ENCODE results near the gene TCL1B. TPM values are rescaled to one million over a fixed set of nuclear protein-coding genes. Genes with fewer than 3 reads are reported as not detected.

TCL1B gene, protein sequence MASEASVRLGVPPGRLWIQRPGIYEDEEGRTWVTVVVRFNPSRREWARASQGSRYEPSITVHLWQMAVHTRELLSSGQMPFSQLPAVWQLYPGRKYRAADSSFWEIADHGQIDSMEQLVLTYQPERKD
- total RNA-seq: 1.0 TPM

GRCh38 chr14:95685978-95686922, at the start of gene TCL1B:
Gene TCL1B, plus strand, starts transcription at chr14:95686426. Its CDS starts 42 bp downstream, at chr14:95686468.
- H3K27ac ChIP-seq (ENCODE audit: low read depth, low read length): no peak within 1 kb of the TSS
- no peaks in the 10 kb centered on the region for H3K9me3 ChIP-seq (ENCODE audit: control insufficient read depth in 3 of 3, low read length in 3 of 3)
- peaks cover 3 to 18% (median 10%) of the 10 kb centered on the region in 3 donors for H3K27me3 ChIP-seq (ENCODE audit: control insufficient read depth in 3 of 3, insufficient read depth in 3 of 3, low read length in 3 of 3)
- H3K36me3 ChIP-seq (ENCODE audit: control insufficient read depth in 3 of 3, insufficient read depth in 3 of 3, low read length in 3 of 3): no peaks in the 10 kb centered on the region
- no peaks in the 10 kb centered on the region for H3K4me1 ChIP-seq (ENCODE audit: control insufficient read depth in 3 of 3, insufficient read depth in 3 of 3, low read length in 3 of 3)
- no peak within 1 kb of the TSS for H3K9ac ChIP-seq (ENCODE audit: low read depth in 1 of 3, low read length in 3 of 3)
- no peak within 1 kb of the TSS for H3K4me3 ChIP-seq (ENCODE audit: low read length in 3 of 3)

DNA sequence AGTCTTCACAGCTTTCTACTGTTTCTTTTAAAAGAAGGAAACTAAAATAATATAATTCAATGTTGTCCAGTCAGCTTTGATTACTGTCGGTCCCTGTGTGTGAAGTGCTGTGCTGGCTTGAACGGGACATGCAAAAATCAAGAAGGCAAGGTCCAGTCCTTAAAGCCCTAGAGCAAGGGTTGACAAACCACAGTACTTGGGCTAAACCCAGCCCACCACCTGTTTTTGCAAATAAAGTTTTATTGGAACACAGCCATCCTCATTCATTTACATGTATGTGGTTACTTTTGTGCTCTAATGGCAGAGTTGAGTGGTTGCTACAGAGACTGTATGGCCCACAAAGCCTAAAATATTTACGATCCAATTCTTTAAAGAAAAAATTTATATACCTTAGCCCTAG, 41.2 kb upstream of the TCL1B start:
- peaks cover 0 to 14% (median 2%) of the 10 kb centered on the region in 3 donors for H3K27me3 ChIP-seq (ENCODE audit: control insufficient read depth in 3 of 3, insufficient read depth in 3 of 3, low read length in 3 of 3)
- no peak overlapping the region for H3K4me3 ChIP-seq (ENCODE audit: low read length in 3 of 3)
- no peak overlapping the region for H3K27ac ChIP-seq (ENCODE audit: low read depth, low read length)
- peaks cover 0 to 3% (median 2%) of the 10 kb centered on the region in 3 donors for H3K9me3 ChIP-seq (ENCODE audit: control insufficient read depth in 3 of 3, low read length in 3 of 3)
- H3K9ac ChIP-seq (ENCODE audit: low read depth in 1 of 3, low read length in 3 of 3): no peak overlapping the region
- H3K4me1 ChIP-seq (ENCODE audit: control insufficient read depth in 3 of 3, insufficient read depth in 3 of 3, low read length in 3 of 3): no peaks in the 10 kb centered on the region
- H3K36me3 ChIP-seq (ENCODE audit: control insufficient read depth in 3 of 3, insufficient read depth in 3 of 3, low read length in 3 of 3): no peaks in the 10 kb centered on the region

GRCh38 chr14:95645389-95645996, 40.7 kb upstream of the TCL1B start:
- Histone ChIP-seq H3K9ac (ENCODE audit: low read depth in 1 of 3, low read length in 3 of 3) (no peak overlapping the region), H3K4me1 (ENCODE audit: control insufficient read depth in 3 of 3, insufficient read depth in 3 of 3, low read length in 3 of 3) (no peaks in the 10 kb centered on the region), H3K27me3 (ENCODE audit: control insufficient read depth in 3 of 3, insufficient read depth in 3 of 3, low read length in 3 of 3) (peaks cover 0 to 14% (median under 1%) of the 10 kb centered on the region in 3 donors), H3K27ac (ENCODE audit: low read depth, low read length) (no peak overlapping the region), H3K4me3 (ENCODE audit: low read length in 3 of 3) (no peak overlapping the region), H3K9me3 (ENCODE audit: control insufficient read depth in 3 of 3, low read length in 3 of 3) (peaks cover 0 to 3% (median 2%) of the 10 kb centered on the region in 3 donors), H3K36me3 (ENCODE audit: control insufficient read depth in 3 of 3, insufficient read depth in 3 of 3, low read length in 3 of 3) (no peaks in the 10 kb centered on the region)

DNA sequence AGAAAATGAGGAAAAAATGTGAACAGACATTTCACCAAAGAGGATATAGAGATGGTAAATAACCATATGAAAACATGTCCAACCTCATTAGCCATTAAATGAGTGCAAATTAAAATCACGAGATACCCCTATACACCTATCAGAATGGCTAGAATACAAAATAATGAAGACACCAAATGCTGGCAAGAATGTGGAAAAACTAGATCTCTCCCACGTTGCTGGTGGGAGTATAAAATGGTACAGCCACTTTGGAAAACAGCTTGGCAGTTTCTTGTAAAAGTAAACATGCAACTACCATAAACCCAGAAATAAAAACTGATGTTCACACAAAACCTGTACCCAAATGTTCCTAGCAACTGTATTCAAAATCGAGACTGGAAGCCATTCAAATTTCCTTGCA, 38.3 kb upstream of the TCL1B start:
- no peak overlapping the region for H3K27ac ChIP-seq (ENCODE audit: low read depth, low read length)
- peaks cover 0 to 12% (median 0%) of the 10 kb centered on the region in 3 donors for H3K27me3 ChIP-seq (ENCODE audit: control insufficient read depth in 3 of 3, insufficient read depth in 3 of 3, low read length in 3 of 3)
- H3K9ac ChIP-seq (ENCODE audit: low read depth in 1 of 3, low read length in 3 of 3): no peak overlapping the region
- no peaks in the 10 kb centered on the region for H3K36me3 ChIP-seq (ENCODE audit: control insufficient read depth in 3 of 3, insufficient read depth in 3 of 3, low read length in 3 of 3)
- no peaks in the 10 kb centered on the region for H3K4me1 ChIP-seq (ENCODE audit: control insufficient read depth in 3 of 3, insufficient read depth in 3 of 3, low read length in 3 of 3)
- H3K4me3 ChIP-seq (ENCODE audit: low read length in 3 of 3): no peak overlapping the region
- peaks cover 0 to 3% (median 2%) of the 10 kb centered on the region in 3 donors for H3K9me3 ChIP-seq (ENCODE audit: control insufficient read depth in 3 of 3, low read length in 3 of 3)

- H3K4me3 ChIP-seq (ENCODE audit: low read length in 3 of 3): no peak overlapping the region
- H3K36me3 ChIP-seq (ENCODE audit: control insufficient read depth in 3 of 3, insufficient read depth in 3 of 3, low read length in 3 of 3): no peaks in the 10 kb centered on the region
- H3K27me3 ChIP-seq (ENCODE audit: control insufficient read depth in 3 of 3, insufficient read depth in 3 of 3, low read length in 3 of 3): peaks cover 0 to 11% (median 0%) of the 10 kb centered on the region in 3 donors
- H3K9ac ChIP-seq (ENCODE audit: low read depth in 1 of 3, low read length in 3 of 3): no peak overlapping the region
- H3K27ac ChIP-seq (ENCODE audit: low read depth, low read length): no peak overlapping the region
- H3K9me3 ChIP-seq (ENCODE audit: control insufficient read depth in 3 of 3, low read length in 3 of 3): peaks cover 0 to 3% (median 2%) of the 10 kb centered on the region in 3 donors
- no peaks in the 10 kb centered on the region for H3K4me1 ChIP-seq (ENCODE audit: control insufficient read depth in 3 of 3, insufficient read depth in 3 of 3, low read length in 3 of 3)
Observed at GRCh38 chr14:95649230-95649629, 37.0 kb upstream of the TCL1B start.

DNA sequence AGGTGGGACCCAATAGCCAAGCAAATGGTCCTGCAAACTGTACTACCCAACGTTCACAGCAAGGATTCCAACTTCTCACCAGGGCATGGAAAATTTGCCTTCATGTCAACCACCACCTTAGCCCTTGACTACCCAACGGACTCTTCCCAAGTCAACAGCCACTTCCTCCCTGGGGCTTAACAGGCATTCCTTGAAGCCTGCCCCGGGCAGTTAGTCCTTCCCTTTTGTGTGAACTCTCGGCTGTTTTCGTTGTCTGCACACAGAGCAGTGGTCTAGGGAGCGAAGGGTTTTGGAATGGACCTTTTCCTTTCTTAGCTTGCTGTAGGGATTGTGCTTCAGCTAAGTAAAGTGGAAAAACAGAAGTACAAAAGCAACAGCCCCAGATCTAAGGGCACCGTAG, 35.2 kb upstream of the TCL1B start:
- Histone ChIP-seq H3K36me3 (ENCODE audit: control insufficient read depth in 3 of 3, insufficient read depth in 3 of 3, low read length in 3 of 3) (no peaks in the 10 kb centered on the region), H3K4me3 (ENCODE audit: low read length in 3 of 3) (no peak overlapping the region), H3K9me3 (ENCODE audit: control insufficient read depth in 3 of 3, low read length in 3 of 3) (peaks cover 0 to 2% (median 0%) of the 10 kb centered on the region in 3 donors), H3K27me3 (ENCODE audit: control insufficient read depth in 3 of 3, insufficient read depth in 3 of 3, low read length in 3 of 3) (peaks cover 0 to 11% (median 0%) of the 10 kb centered on the region in 3 donors), H3K9ac (ENCODE audit: low read depth in 1 of 3, low read length in 3 of 3) (no peak overlapping the region), H3K4me1 (ENCODE audit: control insufficient read depth in 3 of 3, insufficient read depth in 3 of 3, low read length in 3 of 3) (no peaks in the 10 kb centered on the region), H3K27ac (ENCODE audit: low read depth, low read length) (no peak overlapping the region)

GRCh38 chr14:95651821-95652583, 34.2 kb upstream of the TCL1B start:
- Histone ChIP-seq H3K4me1 (ENCODE audit: control insufficient read depth in 3 of 3, insufficient read depth in 3 of 3, low read length in 3 of 3) (no peaks in the 10 kb centered on the region), H3K9ac (ENCODE audit: low read depth in 1 of 3, low read length in 3 of 3) (no peak overlapping the region), H3K4me3 (ENCODE audit: low read length in 3 of 3) (no peak overlapping the region), H3K27me3 (ENCODE audit: control insufficient read depth in 3 of 3, insufficient read depth in 3 of 3, low read length in 3 of 3) (peaks cover 0 to 11% (median 0%) of the 10 kb centered on the region in 3 donors), H3K9me3 (ENCODE audit: control insufficient read depth in 3 of 3, low read length in 3 of 3) (peaks cover 0 to 2% (median 0%) of the 10 kb centered on the region in 3 donors), H3K36me3 (ENCODE audit: control insufficient read depth in 3 of 3, insufficient read depth in 3 of 3, low read length in 3 of 3) (no peaks in the 10 kb centered on the region), H3K27ac (ENCODE audit: low read depth, low read length) (no peak overlapping the region)

GRCh38 chr14:95652690-95653089, 33.5 kb upstream of the TCL1B start:
- H3K27ac ChIP-seq (ENCODE audit: low read depth, low read length): no peak overlapping the region
- H3K9me3 ChIP-seq (ENCODE audit: control insufficient read depth in 3 of 3, low read length in 3 of 3): peaks cover 0 to 2% (median 0%) of the 10 kb centered on the region in 3 donors
- H3K4me3 ChIP-seq (ENCODE audit: low read length in 3 of 3): no peak overlapping the region
- no peak overlapping the region for H3K9ac ChIP-seq (ENCODE audit: low read depth in 1 of 3, low read length in 3 of 3)
- H3K4me1 ChIP-seq (ENCODE audit: control insufficient read depth in 3 of 3, insufficient read depth in 3 of 3, low read length in 3 of 3): no peaks in the 10 kb centered on the region
- H3K27me3 ChIP-seq (ENCODE audit: control insufficient read depth in 3 of 3, insufficient read depth in 3 of 3, low read length in 3 of 3): peaks cover 0 to 8% (median 0%) of the 10 kb centered on the region in 3 donors
- H3K36me3 ChIP-seq (ENCODE audit: control insufficient read depth in 3 of 3, insufficient read depth in 3 of 3, low read length in 3 of 3): no peaks in the 10 kb centered on the region

- H3K27ac ChIP-seq (ENCODE audit: low read depth, low read length): no peak overlapping the region
- H3K9ac ChIP-seq (ENCODE audit: low read depth in 1 of 3, low read length in 3 of 3): no peak overlapping the region
- H3K27me3 ChIP-seq (ENCODE audit: control insufficient read depth in 3 of 3, insufficient read depth in 3 of 3, low read length in 3 of 3): peaks cover 4 to 12% (median 11%) of the 10 kb centered on the region in 3 donors
- peaks cover 0 to 2% (median 0%) of the 10 kb centered on the region in 3 donors for H3K4me1 ChIP-seq (ENCODE audit: control insufficient read depth in 3 of 3, insufficient read depth in 3 of 3, low read length in 3 of 3)
- H3K4me3 ChIP-seq (ENCODE audit: low read length in 3 of 3): no peak overlapping the region
- H3K36me3 ChIP-seq (ENCODE audit: control insufficient read depth in 3 of 3, insufficient read depth in 3 of 3, low read length in 3 of 3): no peaks in the 10 kb centered on the region
- H3K9me3 ChIP-seq (ENCODE audit: control insufficient read depth in 3 of 3, low read length in 3 of 3): no peaks in the 10 kb centered on the region
Observed at GRCh38 chr14:95655461-95655860, 30.8 kb upstream of the TCL1B start.

All from skeletal muscle tissue (tissue), 4 donors.